OCI-LY7 (cell line): ENCODE measurements around the gene AKAP10.

Experiments
- EZH2phosphoT487 ChIP-seq: fragments of 200-600 bp; sonication (generic); IDR thresholded peaks from 2 replicates; pipeline ENCODE4 v1.6.1; 2018; ENCODE audit warnings: low read depth, borderline replicate concordance, mild to moderate bottlenecking, mixed run types, antibody characterized with exemption, low read length, moderate library complexity, mixed read lengths
- TF ChIP-seq, protein P1 (sequence below): fragments of 200-600 bp; sonication (generic); conservative IDR thresholded peaks from 2 replicates; pipeline ENCODE4 v1.5.1; 2014; ENCODE audit warnings: mild to moderate bottlenecking, antibody characterized with exemption, low read length, moderate library complexity, mixed read lengths

DNA sequence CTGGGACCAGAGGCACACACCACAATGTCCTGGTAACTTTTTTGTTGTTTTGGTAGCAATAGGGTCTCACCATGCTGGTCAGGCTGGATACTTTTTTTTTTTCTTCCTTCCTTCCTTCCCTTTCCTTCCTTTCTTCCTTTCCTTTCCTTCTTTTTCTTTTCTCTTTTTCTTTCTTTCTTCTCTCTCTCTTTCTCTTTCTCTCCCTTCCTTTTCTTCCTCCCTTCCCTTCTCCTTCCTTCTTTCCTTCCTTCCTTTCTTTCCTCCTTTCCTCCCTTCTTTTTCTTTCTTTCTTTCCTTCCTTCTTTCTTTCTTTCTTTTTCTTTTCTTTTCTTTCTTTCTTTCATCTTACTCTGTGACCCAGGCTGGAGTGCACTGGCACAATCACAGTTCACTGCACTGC is 91.5 kb downstream of the AKAP10 start:
- TF ChIP-seq, protein P1, sequence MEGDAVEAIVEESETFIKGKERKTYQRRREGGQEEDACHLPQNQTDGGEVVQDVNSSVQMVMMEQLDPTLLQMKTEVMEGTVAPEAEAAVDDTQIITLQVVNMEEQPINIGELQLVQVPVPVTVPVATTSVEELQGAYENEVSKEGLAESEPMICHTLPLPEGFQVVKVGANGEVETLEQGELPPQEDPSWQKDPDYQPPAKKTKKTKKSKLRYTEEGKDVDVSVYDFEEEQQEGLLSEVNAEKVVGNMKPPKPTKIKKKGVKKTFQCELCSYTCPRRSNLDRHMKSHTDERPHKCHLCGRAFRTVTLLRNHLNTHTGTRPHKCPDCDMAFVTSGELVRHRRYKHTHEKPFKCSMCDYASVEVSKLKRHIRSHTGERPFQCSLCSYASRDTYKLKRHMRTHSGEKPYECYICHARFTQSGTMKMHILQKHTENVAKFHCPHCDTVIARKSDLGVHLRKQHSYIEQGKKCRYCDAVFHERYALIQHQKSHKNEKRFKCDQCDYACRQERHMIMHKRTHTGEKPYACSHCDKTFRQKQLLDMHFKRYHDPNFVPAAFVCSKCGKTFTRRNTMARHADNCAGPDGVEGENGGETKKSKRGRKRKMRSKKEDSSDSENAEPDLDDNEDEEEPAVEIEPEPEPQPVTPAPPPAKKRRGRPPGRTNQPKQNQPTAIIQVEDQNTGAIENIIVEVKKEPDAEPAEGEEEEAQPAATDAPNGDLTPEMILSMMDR: no peak
- no peak for TF ChIP-seq EZH2phosphoT487
